ENCODE data around the gene C1QBP.
A peak's percentile ranks its signal among the peaks of the same experiment; 100 is the strongest.
"Not testable (repeated sequence)": the region's sequence is repeated elsewhere in the genome, so short reads cannot be mapped to it uniquely, and the experiment has no call there.

The C1QBP gene

DNA sequence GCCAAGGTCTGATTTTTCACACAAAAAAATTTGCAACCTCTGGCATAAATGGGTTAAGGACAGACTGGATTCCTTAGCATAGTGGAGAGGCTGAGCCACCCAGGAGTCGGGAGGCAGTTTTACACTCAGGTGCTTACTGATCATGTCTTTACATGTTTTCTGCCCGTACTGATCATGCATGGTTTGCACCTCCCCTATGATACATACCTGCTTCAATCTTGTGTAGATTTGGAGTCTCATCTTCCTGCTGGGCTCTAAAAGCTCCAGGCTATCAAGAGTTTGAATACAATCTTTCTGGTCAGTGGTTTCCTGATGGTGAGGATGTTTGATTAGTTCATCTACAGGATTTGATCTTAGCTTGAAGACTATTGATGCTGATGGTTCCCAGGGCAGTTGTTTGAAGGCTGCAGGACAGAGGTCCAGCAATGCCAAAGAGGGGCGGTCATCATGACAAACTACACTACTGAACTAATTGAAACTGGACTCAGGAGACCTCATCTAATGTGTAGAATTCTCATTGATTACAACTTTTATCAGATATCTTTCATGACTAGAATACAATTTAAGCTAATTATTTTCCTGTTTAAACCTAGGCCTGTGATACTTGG, 6.9 kb downstream of the C1QBP start:
- H3K36me3 ChIP-seq (ENCODE audit: control insufficient read depth, insufficient read depth, low read length) = peaks cover 96% of the 10 kb centered on the region
- WGBS, 2 experiments (ENCODE audit: insufficient coverage in 2 of 2) = 94 to 100% methylated on average over 1 to 2 of the region's 3 CpGs
- no peak overlapping the region for H3K4me3 ChIP-seq (ENCODE audit: extremely low read depth, insufficient read depth, low read length, poor library complexity, severe bottlenecking)
- no peak overlapping the region for H3K27ac ChIP-seq (ENCODE audit: low read depth, low read length, severe bottlenecking)
- H3K9me3 ChIP-seq (ENCODE audit: control insufficient read depth, low read length) = no peaks in the 10 kb centered on the region
- H3K4me1 ChIP-seq (ENCODE audit: control insufficient read depth, insufficient read depth, low read length, poor library complexity, severe bottlenecking) = peaks cover 3% of the 10 kb centered on the region

DNA sequence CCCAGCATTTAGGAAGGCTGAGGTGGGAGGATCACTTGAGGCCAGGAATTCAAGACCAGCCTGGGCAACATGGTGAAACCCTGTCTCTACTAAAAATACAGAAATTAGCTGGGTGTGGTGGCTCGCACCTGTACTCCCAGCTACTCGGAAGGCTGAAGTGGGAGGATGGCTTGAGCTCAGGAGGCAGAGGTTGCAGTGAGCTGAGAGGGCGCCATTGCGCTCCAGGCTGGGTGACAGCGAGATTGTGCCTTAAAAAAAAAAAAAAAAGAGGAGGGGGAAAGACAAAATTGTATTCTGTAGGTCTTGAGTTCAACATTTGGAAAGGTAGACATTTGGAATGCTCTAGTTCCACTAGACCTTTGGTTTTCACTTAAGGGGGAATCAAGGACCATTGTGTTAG, 7.7 kb downstream of the C1QBP start:
- not testable (repeated sequence) for H3K4me3 ChIP-seq (ENCODE audit: extremely low read depth, insufficient read depth, low read length, poor library complexity, severe bottlenecking); H3K9me3 ChIP-seq (ENCODE audit: control insufficient read depth, low read length); H3K27ac ChIP-seq (ENCODE audit: low read depth, low read length, severe bottlenecking); H3K4me1 ChIP-seq (ENCODE audit: control insufficient read depth, insufficient read depth, low read length, poor library complexity, severe bottlenecking)
- 72 to 80% methylated on average over 3 to 5 of the region's 5 CpGs for WGBS, 2 experiments (ENCODE audit: insufficient coverage in 2 of 2)
- H3K36me3 ChIP-seq (ENCODE audit: control insufficient read depth, insufficient read depth, low read length) = peaks cover 97% of the 10 kb centered on the region

DNA sequence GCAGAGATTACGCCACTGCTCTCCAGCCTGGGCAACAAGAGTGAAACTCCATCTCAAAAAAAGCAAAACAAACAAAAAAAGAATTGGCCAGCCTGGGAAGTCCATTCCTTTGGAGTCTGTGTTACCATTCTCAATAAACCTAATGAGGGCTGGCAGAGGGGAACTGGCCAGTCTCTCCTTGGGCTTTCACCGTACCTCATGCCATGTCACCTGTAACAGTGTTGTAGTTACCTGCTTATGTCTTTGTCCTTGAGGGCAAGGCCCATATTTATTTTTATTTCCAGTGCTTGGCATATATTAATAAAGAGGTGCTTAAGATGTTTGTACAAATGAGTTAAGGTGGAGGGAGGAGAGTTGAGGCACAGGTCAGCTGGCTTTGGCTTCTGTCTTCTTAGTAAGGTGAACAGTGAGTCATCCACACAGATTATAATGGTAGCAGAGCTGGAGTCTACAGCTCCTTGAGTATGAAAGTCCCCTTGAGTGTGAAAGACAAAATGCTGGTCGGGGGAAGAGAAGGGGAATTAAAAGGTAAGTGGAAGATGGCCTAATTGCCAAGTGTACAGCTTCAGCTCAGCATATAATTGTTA, 8.4 kb downstream of the C1QBP start:
- Histone ChIP-seq H3K4me3 (ENCODE audit: extremely low read depth, insufficient read depth, low read length, poor library complexity, severe bottlenecking) (no peak overlapping the region), H3K27ac (ENCODE audit: low read depth, low read length, severe bottlenecking) (no peak overlapping the region), H3K36me3 (ENCODE audit: control insufficient read depth, insufficient read depth, low read length) (peaks cover 97% of the 10 kb centered on the region), H3K9me3 (ENCODE audit: control insufficient read depth, low read length) (no peaks in the 10 kb centered on the region), H3K4me1 (ENCODE audit: control insufficient read depth, insufficient read depth, low read length, poor library complexity, severe bottlenecking) (no peaks in the 10 kb centered on the region)
- 86 to 93% methylated on average over 2 of the region's 3 CpGs for WGBS, 2 experiments (ENCODE audit: insufficient coverage in 2 of 2)

DNA sequence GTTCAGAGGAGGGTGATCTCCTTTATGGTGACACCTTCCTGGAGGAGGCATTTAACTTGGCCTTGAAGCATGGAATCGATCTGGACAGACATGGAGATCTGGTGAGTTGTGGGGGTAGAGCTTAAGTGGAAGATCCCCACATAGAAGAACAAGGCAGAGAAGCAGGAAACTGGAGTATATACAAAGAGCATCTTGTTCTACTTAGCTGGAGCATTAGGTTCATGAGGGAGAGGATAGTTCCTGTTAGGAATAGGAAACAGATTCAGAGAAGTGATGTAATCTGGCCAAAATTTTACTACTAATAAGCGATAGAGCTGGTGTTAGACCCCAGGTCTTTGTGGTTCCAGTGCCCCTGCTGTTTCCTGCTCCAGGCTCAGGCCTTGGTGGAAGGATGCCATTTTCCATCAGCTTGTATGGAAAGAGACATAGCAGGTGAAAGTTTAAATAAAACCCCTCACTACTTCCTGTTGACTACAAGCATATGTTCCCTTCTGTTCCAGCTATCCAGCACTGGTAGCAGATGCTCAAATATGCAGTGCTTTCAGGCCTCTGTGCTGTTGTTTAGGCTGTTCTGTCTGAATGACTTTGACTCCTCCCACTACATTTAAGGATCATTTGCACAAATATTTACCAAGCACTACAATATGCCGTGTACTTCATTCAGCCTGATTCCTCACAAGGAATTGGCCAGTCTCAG, 9.6 kb downstream of the C1QBP start:
- no peak overlapping the region for H3K27ac ChIP-seq (ENCODE audit: low read depth, low read length, severe bottlenecking)
- H3K4me3 ChIP-seq (ENCODE audit: extremely low read depth, insufficient read depth, low read length, poor library complexity, severe bottlenecking) = no peak overlapping the region
- WGBS, 2 experiments (ENCODE audit: insufficient coverage in 2 of 2) = 90 to 93% methylated on average over 2 to 3 of the region's 3 CpGs
- H3K36me3 ChIP-seq (ENCODE audit: control insufficient read depth, insufficient read depth, low read length) = peaks cover 98% of the 10 kb centered on the region
- H3K4me1 ChIP-seq (ENCODE audit: control insufficient read depth, insufficient read depth, low read length, poor library complexity, severe bottlenecking) = no peaks in the 10 kb centered on the region
- no peaks in the 10 kb centered on the region for H3K9me3 ChIP-seq (ENCODE audit: control insufficient read depth, low read length)

DNA sequence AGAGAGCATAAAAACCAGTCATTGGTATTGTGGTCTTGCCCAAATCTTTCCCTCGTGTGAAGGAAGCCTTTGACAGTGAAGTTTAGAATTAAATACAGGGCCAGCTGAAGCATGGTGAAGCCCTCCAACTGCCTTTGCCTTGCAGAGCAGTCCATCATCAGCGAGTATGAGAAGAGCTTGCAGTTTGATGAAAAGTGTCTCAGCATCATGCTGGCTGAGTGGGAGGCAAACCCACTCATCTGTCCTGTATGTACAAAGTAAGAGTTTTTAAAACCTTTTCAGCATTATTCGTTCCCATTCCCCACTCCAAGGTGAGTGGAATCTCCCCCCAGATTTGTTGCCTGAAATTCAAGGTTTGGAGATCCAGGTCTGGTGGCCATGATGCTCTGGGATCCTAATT, 13.1 kb downstream of the C1QBP start:
- 93 to 100% methylated on average over 2 of the region's 3 CpGs for WGBS, 2 experiments (ENCODE audit: insufficient coverage in 2 of 2)
- Histone ChIP-seq H3K27ac (ENCODE audit: low read depth, low read length, severe bottlenecking) (no peak overlapping the region), H3K4me3 (ENCODE audit: extremely low read depth, insufficient read depth, low read length, poor library complexity, severe bottlenecking) (no peak overlapping the region), H3K4me1 (ENCODE audit: control insufficient read depth, insufficient read depth, low read length, poor library complexity, severe bottlenecking) (peaks cover 8% of the 10 kb centered on the region), H3K36me3 (ENCODE audit: control insufficient read depth, insufficient read depth, low read length) (peaks cover 96% of the 10 kb centered on the region), H3K9me3 (ENCODE audit: control insufficient read depth, low read length) (no peaks in the 10 kb centered on the region)

DNA sequence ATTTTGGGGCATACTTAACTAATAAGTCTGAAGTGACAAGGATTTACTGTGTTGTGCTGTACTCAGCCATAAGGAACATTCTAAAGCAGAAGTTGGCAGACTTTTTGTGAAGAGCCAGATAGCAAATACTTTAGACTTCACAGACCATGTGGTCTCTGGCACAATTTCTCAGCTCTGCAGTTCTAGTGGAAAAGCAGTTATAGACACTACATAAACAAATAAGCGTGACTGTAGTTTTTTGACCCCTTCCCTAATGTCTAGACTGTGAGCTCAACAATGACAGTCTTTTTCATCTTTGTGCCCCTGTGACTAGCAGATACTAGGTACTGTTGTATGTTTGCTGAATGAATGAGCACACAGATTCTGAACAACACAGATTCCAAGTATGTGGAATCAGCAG, 14.0 kb downstream of the C1QBP start:
- Histone ChIP-seq H3K9me3 (ENCODE audit: control insufficient read depth, low read length) (no peaks in the 10 kb centered on the region), H3K4me1 (ENCODE audit: control insufficient read depth, insufficient read depth, low read length, poor library complexity, severe bottlenecking) (peaks cover 8% of the 10 kb centered on the region), H3K27ac (ENCODE audit: low read depth, low read length, severe bottlenecking) (no peak overlapping the region), H3K4me3 (ENCODE audit: extremely low read depth, insufficient read depth, low read length, poor library complexity, severe bottlenecking) (no peak overlapping the region), H3K36me3 (ENCODE audit: control insufficient read depth, insufficient read depth, low read length) (peaks cover 87% of the 10 kb centered on the region)
- 89% methylated on average over 1 of the region's 1 CpG; no CpG with 5 or more reads in 1 of the 2 experiments for WGBS, 2 experiments (ENCODE audit: insufficient coverage in 2 of 2)

DNA sequence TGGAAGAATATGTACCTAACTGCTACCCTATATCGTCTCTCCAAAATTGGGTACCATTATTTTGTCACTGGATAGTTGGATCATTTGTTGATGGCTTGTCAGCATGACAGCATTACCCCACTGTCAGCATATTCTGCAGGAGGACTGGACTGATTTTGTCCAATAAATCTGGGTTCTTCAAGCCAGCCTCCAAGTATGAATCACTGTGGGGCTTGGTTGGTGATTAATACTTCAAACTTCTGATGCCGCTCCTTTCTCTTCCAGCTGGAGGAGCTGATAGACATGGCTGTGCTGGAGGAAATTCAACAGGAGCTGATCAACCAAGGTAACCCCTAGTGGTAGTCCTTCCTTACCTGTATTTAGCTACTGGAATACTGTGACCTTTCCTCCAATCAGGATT, 16.4 kb downstream of the C1QBP start:
- peaks cover 64% of the 10 kb centered on the region for H3K36me3 ChIP-seq (ENCODE audit: control insufficient read depth, insufficient read depth, low read length)
- no peak overlapping the region for H3K27ac ChIP-seq (ENCODE audit: low read depth, low read length, severe bottlenecking)
- WGBS, 2 experiments (ENCODE audit: insufficient coverage in 2 of 2) = 95% methylated on average over 2 of the region's 2 CpGs; no CpG with 5 or more reads in 1 of the 2 experiments
- no peak overlapping the region for H3K4me3 ChIP-seq (ENCODE audit: extremely low read depth, insufficient read depth, low read length, poor library complexity, severe bottlenecking)
- no peaks in the 10 kb centered on the region for H3K9me3 ChIP-seq (ENCODE audit: control insufficient read depth, low read length)
- H3K4me1 ChIP-seq (ENCODE audit: control insufficient read depth, insufficient read depth, low read length, poor library complexity, severe bottlenecking) = peaks cover 12% of the 10 kb centered on the region

DNA sequence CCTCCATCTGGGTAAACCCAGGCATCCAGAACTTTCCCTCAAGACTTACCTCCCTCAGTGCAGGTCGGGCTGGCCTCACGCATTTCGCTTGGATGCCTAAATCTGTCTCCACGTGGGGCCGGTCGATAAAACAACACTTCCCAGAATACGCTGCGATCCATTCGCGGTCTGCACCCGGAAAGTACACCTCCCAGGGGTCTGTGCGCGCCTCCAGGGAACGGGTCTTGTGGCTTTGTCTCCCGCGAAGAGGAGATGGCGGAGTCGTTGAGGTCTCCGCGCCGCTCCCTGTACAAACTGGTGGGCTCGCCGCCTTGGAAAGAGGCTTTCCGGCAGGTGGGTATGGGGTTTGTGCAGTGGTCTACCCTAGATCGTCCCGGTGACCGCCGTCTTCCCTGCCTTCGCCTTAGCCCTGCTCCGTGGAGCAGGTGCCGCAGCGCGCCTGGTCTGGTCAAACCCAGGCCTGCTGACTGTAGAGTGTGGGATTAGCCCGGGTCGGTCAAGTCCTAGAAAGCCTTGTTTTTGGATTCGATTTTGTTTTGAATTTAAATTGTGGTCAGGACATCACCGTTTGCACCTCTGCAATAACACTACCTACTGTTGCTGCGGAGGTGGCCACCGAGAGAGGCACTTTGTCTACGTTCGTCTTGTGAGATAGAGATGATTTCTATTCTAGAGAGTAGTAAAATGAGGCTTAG, 18.8 kb downstream of the C1QBP start, which contains the start of gene RPAIN:
Gene RPAIN, plus strand, starts transcription at position 224 of the 695 bp plus-strand sequence. Its CDS starts 29 bp downstream, at position 253.
- Histone ChIP-seq H3K4me1 (ENCODE audit: control insufficient read depth, insufficient read depth, low read length, poor library complexity, severe bottlenecking) (peaks cover 12% of the 10 kb centered on the region), H3K9me3 (ENCODE audit: control insufficient read depth, low read length) (no peaks in the 10 kb centered on the region), H3K4me3 (ENCODE audit: extremely low read depth, insufficient read depth, low read length, poor library complexity, severe bottlenecking) (peak within 1 kb of the TSS; percentile 87), H3K36me3 (ENCODE audit: control insufficient read depth, insufficient read depth, low read length) (peaks cover 62% of the 10 kb centered on the region), H3K27ac (ENCODE audit: low read depth, low read length, severe bottlenecking) (peak within 1 kb of the TSS; percentile 83)
- 0% methylated on average over 25 to 33 of the region's 41 CpGs for WGBS, 2 experiments (ENCODE audit: insufficient coverage in 2 of 2)

DNA sequence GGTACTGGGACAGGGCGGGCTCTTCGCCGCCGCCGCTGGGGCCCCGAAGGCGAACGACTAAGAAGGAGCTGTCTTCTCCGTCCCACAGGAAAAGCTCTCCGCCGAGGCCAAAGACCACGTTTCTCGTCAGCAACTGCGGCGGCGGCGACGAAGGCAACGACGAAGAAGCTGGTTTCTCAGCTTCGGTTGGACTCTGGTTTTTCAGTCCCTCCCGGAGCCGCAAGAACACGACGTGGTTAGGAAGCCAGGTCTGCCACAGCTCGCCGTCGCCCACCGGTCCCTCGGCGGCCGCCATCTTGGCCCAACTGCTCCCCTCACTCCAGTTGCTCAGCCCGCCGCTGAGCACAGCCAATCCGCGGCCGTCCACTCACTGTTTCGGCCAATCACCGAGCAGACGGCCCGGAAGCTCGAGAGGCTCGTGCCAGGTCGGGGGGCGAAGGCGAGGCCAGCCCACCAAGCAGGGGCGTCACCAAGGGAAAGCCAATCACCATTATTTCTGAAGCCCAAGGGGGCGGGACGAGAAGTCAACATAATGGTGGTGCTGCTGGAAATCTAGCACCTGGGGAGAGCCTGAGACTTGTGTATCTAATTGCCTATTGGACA, 19.5 kb downstream of the C1QBP start, which contains the start of gene NUP88:
Gene NUP88, minus strand, starts transcription at position 307 of the 603 bp plus-strand sequence. Its CDS starts 12 bp downstream, at position 295.
- WGBS, 2 experiments (ENCODE audit: insufficient coverage in 2 of 2) = 0% methylated on average over 40 to 48 of the region's 49 CpGs
- Histone ChIP-seq H3K4me3 (ENCODE audit: extremely low read depth, insufficient read depth, low read length, poor library complexity, severe bottlenecking) (peak within 1 kb of the TSS; percentile 87), H3K4me1 (ENCODE audit: control insufficient read depth, insufficient read depth, low read length, poor library complexity, severe bottlenecking) (peaks cover 15% of the 10 kb centered on the region), H3K36me3 (ENCODE audit: control insufficient read depth, insufficient read depth, low read length) (peaks cover 62% of the 10 kb centered on the region), H3K9me3 (ENCODE audit: control insufficient read depth, low read length) (no peaks in the 10 kb centered on the region), H3K27ac (ENCODE audit: low read depth, low read length, severe bottlenecking) (peak within 1 kb of the TSS; percentile 83)

DNA sequence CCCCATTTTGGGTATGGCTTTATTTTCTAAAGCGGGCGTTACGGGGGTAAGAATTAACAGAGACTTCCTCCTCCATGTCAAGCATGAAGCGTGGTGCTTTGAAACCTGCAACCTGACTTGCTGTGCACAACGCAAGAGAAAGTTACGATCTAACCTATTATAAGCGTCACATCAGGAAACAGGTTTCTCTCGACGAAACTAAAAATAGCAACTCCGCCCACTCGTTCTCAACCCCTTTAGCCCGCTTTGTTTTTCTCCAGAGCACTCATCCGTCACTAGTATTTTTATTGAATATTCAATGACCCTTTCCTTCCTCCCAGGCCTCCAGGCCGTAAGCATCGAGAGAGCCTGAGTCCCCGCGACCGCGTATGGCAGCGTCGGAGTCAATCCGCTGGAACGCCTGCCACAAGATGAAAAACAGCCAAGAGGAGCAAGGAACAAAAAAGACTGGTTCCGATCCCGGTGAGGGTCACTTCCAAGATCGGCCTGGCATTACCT, 20.0 kb downstream of the C1QBP start:
- peak overlapping the region; percentile 87 for H3K4me3 ChIP-seq (ENCODE audit: extremely low read depth, insufficient read depth, low read length, poor library complexity, severe bottlenecking)
- peak overlapping the region; percentile 83 for H3K27ac ChIP-seq (ENCODE audit: low read depth, low read length, severe bottlenecking)
- H3K36me3 ChIP-seq (ENCODE audit: control insufficient read depth, insufficient read depth, low read length) = peaks cover 61% of the 10 kb centered on the region
- H3K4me1 ChIP-seq (ENCODE audit: control insufficient read depth, insufficient read depth, low read length, poor library complexity, severe bottlenecking) = peaks cover 15% of the 10 kb centered on the region
- 0 to 1% methylated on average over 15 to 26 of the region's 26 CpGs for WGBS, 2 experiments (ENCODE audit: insufficient coverage in 2 of 2)
- H3K9me3 ChIP-seq (ENCODE audit: control insufficient read depth, low read length) = no peaks in the 10 kb centered on the region
